OCI-LY7 (cell line): ENCODE data around the gene RBM19. TPM values are rescaled to one million over a fixed set of nuclear protein-coding genes. Genes with fewer than 3 reads are reported as not detected.

ENCODE experiments used
- BruUV-seq: library from RNA; stranded (reverse); fragments of 400-500 nt; replicated peaks from 2 replicates; lab custom pipeline; 2021; lab: Mats Ljungman, UMichigan
- CTCF ChIA-PET: fragments of 300-600 bp; sonication (Branson Sonifier 250); formaldehyde crosslinking; loops from one replicate; lab custom pipeline; 2022; ENCODE audit warnings: antibody characterized with exemption; ENCODE audit not compliant: unreplicated experiment; lab: Charles Lee
- POLR2A ChIA-PET: fragments of 300-600 bp; sonication (Branson Sonifier 250); formaldehyde crosslinking; loops from one replicate; lab custom pipeline; 2022; ENCODE audit warnings: antibody characterized with exemption; lab: Charles Lee
- DNase-seq: peaks from one replicate; pipeline ENCODE4 v3.0.0-alpha.2; 2015; ENCODE audit warnings: low spot score
- H2AFZ ChIP-seq: fragments of 200-600 bp; sonication (generic), shearing (Covaris generic); 2 replicates; pipeline ENCODE4 v1.6.1; 2014; ENCODE audit warnings: mild to moderate bottlenecking, antibody characterized with exemption, low read length, moderate library complexity
- H3K27ac ChIP-seq: fragments of 200-600 bp; sonication (generic); 2 replicates; pipeline ENCODE4 v1.5.1; 2014; ENCODE audit warnings: mixed run types, low read depth, mild to moderate bottlenecking, moderate library complexity, low read length, inconsistent platforms; ENCODE audit not compliant: poor library complexity, severe bottlenecking
- H3K36me3 ChIP-seq: fragments of 200-600 bp; sonication (generic); 2 replicates; pipeline ENCODE4 v1.6.1; 2014; ENCODE audit warnings: mild to moderate bottlenecking, antibody characterized with exemption, low read length, moderate library complexity, mixed read lengths; ENCODE audit not compliant: insufficient read depth
- H3K4me1 ChIP-seq: fragments of 200-600 bp; sonication (generic); 2 replicates; pipeline ENCODE4 v1.5.1; 2014; ENCODE audit warnings: mild to moderate bottlenecking, low read length; ENCODE audit not compliant: insufficient read depth, poor library complexity, severe bottlenecking
- H3K4me2 ChIP-seq: fragments of 200-600 bp; sonication (generic); 2 replicates; pipeline ENCODE4 v1.6.1; 2014; ENCODE audit warnings: mild to moderate bottlenecking, low read length
- H3K4me3 ChIP-seq: fragments of 200-600 bp; sonication (generic); 2 replicates; pipeline ENCODE4 v1.5.1; 2014; ENCODE audit warnings: mild to moderate bottlenecking, low read depth, low read length; ENCODE audit not compliant: poor library complexity, severe bottlenecking
- H3K79me2 ChIP-seq: fragments of 200-600 bp; sonication (generic); 2 replicates; pipeline ENCODE4 v1.6.1; 2016; ENCODE audit warnings: low read depth, mild to moderate bottlenecking, low read length, moderate library complexity, mixed read lengths; ENCODE audit not compliant: insufficient read depth
- H3K9me2 ChIP-seq: fragments of 200-600 bp; sonication (generic); 2 replicates; pipeline ENCODE4 v1.6.1; 2016; ENCODE audit warnings: mild to moderate bottlenecking, low read length, mixed read lengths; ENCODE audit not compliant: insufficient read depth
- H3K9me3 ChIP-seq: fragments of 200-600 bp; sonication (generic); 2 replicates; pipeline ENCODE4 v1.6.1; 2014; ENCODE audit warnings: mild to moderate bottlenecking, mixed run types, low read length, mixed read lengths
- H4K20me1 ChIP-seq: fragments of 200-600 bp; sonication (generic); 2 replicates; pipeline ENCODE4 v1.6.1; 2014; ENCODE audit warnings: mild to moderate bottlenecking, antibody characterized with exemption, low read length, moderate library complexity, mixed read lengths; ENCODE audit not compliant: insufficient read depth
- EZH2phosphoT487 ChIP-seq: fragments of 200-600 bp; sonication (generic); IDR thresholded peaks from 2 replicates; pipeline ENCODE4 v1.6.1; 2018; ENCODE audit warnings: low read depth, borderline replicate concordance, mild to moderate bottlenecking, mixed run types, antibody characterized with exemption, low read length, moderate library complexity, mixed read lengths
- intact Hi-C: fragments of 100-400 bp; cut with micrococcal nuclease; formaldehyde crosslinking; loops from one replicate; pipeline ENCODE4 v1.10.0; 2022; ENCODE audit not compliant: unreplicated experiment
- total RNA-seq, 2 experiments: library from RNA; depleted of rRNA in 1 of 2; stranded (reverse); fragments of >200 nt in 1 of 2; shearing (Covaris generic) in 1 of 2; gene quantifications; 2 replicates each; pipeline ENCODE4 v1.2.3, GENCODE V29; 2014 to 2022
- TF ChIP-seq, protein P1 (sequence below): fragments of 200-600 bp; sonication (generic); conservative IDR thresholded peaks from 2 replicates; pipeline ENCODE4 v1.5.1; 2014; ENCODE audit warnings: mild to moderate bottlenecking, antibody characterized with exemption, low read length, moderate library complexity, mixed read lengths

The RBM19 gene
- total RNA-seq, 2 experiments from 2014 or later: 37.8 to 46.2 TPM

GRCh38 chr12:113932381-113933196 is 33.5 kb downstream of the RBM19 start:
- TF ChIP-seq, protein P1, sequence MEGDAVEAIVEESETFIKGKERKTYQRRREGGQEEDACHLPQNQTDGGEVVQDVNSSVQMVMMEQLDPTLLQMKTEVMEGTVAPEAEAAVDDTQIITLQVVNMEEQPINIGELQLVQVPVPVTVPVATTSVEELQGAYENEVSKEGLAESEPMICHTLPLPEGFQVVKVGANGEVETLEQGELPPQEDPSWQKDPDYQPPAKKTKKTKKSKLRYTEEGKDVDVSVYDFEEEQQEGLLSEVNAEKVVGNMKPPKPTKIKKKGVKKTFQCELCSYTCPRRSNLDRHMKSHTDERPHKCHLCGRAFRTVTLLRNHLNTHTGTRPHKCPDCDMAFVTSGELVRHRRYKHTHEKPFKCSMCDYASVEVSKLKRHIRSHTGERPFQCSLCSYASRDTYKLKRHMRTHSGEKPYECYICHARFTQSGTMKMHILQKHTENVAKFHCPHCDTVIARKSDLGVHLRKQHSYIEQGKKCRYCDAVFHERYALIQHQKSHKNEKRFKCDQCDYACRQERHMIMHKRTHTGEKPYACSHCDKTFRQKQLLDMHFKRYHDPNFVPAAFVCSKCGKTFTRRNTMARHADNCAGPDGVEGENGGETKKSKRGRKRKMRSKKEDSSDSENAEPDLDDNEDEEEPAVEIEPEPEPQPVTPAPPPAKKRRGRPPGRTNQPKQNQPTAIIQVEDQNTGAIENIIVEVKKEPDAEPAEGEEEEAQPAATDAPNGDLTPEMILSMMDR: no peak
- TF ChIP-seq EZH2phosphoT487: no peak
- Histone ChIP-seq H3K79me2 (no peaks in the 10 kb centered on the region), H3K9me3 (no peaks in the 10 kb centered on the region), H3K9me2 (no peaks in the 10 kb centered on the region), H4K20me1 (no peaks in the 10 kb centered on the region), H3K4me3 (no peak overlapping the region), H3K4me1 (no peaks in the 10 kb centered on the region), H3K27ac (no peak overlapping the region), H3K4me2 (no peak overlapping the region), H2AFZ (no peak overlapping the region), H3K36me3 (peaks cover 19% of the 10 kb centered on the region; the same call in 1 of the 2 replicates)
- no TSS peak for BruUV-seq
- intact Hi-C loops: no loop called here
- POLR2A ChIA-PET: interaction anchor here (0.5 to 0.6 kb wide), 2 partner anchors 10 to 203 kb away, joined by 3 read pairs; no protein-coding TSS in a partner anchor
- no peak for DNase-seq
- CTCF ChIA-PET: no interaction called here

GRCh38 chr12:113931517-113931916 is 34.6 kb downstream of the RBM19 start:
- ChIA-PET POLR2A (no interaction called here), CTCF (no interaction called here)
- Histone ChIP-seq H3K4me1 (no peaks in the 10 kb centered on the region), H3K27ac (no peak overlapping the region), H3K4me3 (no peak overlapping the region), H2AFZ (no peak overlapping the region), H3K9me3 (no peaks in the 10 kb centered on the region), H3K4me2 (no peak overlapping the region), H3K36me3 (peaks cover 19% of the 10 kb centered on the region; the same call in 1 of the 2 replicates), H3K9me2 (no peaks in the 10 kb centered on the region), H4K20me1 (no peaks in the 10 kb centered on the region), H3K79me2 (no peaks in the 10 kb centered on the region)
- no TSS peak for BruUV-seq
- DNase-seq: no peak
- no peak for TF ChIP-seq EZH2phosphoT487
- TF ChIP-seq, protein P1: no peak
- intact Hi-C loops: no loop called here

DNA sequence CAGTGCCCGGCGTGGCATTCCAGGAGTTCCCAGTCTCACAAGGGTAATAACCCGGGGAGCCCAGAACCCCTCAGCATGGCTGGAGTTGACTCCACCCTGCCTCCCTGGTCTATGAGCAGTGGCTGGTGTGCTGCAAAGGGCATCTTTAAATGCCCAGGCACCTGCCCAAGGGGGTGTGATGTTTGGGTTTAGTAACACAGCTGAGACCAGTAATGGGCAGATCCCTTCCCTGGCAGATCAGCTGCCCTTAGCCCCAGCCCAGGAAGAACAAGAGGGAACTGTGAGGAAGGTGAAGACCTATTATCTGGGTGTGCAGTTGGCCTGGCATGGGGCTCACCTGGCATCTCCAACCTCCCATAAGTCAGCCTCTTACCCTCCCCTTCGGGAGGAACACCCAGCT is 35.9 kb downstream of the RBM19 start:
- no TSS peak for BruUV-seq
- Histone ChIP-seq H3K4me1 (no peaks in the 10 kb centered on the region), H3K27ac (no peak overlapping the region), H3K36me3 (peaks cover 28% of the 10 kb centered on the region), H3K9me2 (no peaks in the 10 kb centered on the region), H3K79me2 (no peaks in the 10 kb centered on the region), H3K9me3 (no peaks in the 10 kb centered on the region), H2AFZ (no peak overlapping the region), H3K4me3 (no peak overlapping the region), H3K4me2 (no peak overlapping the region), H4K20me1 (no peaks in the 10 kb centered on the region)
- POLR2A ChIA-PET: no interaction called here
- CTCF ChIA-PET: no interaction called here
- intact Hi-C loops: no loop called here
- DNase-seq: no peak
- TF ChIP-seq, protein P1: no peak
- no peak for TF ChIP-seq EZH2phosphoT487
